ENCODE results near the gene ZC3H12D. TPM values are rescaled to one million over a fixed set of nuclear protein-coding genes. Genes with fewer than 3 reads are reported as not detected.
A peak's percentile ranks its signal among the peaks of the same experiment; 100 is the strongest.

The ZC3H12D gene
- total RNA-seq, 3 donors from 2014 or later (not counting 1 experiment from before 2014, with no cell fraction given), result 0.49 to 7.7 (median 4.1) TPM

- Mint-ChIP-seq H3K9me3 (no peaks in the 10 kb centered on the region), H3K36me3 (no peaks in the 10 kb centered on the region), H3K27me3 (ENCODE audit: low read depth in 2 of 2) (no peaks in the 10 kb centered on the region), H3K4me1 (no peaks in the 10 kb centered on the region), H3K4me3 (no peak overlapping the region), H3K27ac (no peak overlapping the region)
- Histone ChIP-seq H3K9me3 (ENCODE audit: control insufficient read depth, insufficient read depth, low read length) (no peaks in the 10 kb centered on the region), H3K36me3 (ENCODE audit: control insufficient read depth, insufficient read depth, low read length) (no peaks in the 10 kb centered on the region), H3K27ac (ENCODE audit: low read length) (no peak overlapping the region), H3K4me1 (ENCODE audit: control insufficient read depth, insufficient read depth, low read length) (no peaks in the 10 kb centered on the region), H3K4me3 (ENCODE audit: low read length) (no peak overlapping the region), H3K27me3 (ENCODE audit: control insufficient read depth, insufficient read depth, low read length) (no peaks in the 10 kb centered on the region)
- WGBS (ENCODE audit: insufficient coverage), result 93% methylated on average over 7 of the region's 7 CpGs
- TF ChIP-seq, protein P1, sequence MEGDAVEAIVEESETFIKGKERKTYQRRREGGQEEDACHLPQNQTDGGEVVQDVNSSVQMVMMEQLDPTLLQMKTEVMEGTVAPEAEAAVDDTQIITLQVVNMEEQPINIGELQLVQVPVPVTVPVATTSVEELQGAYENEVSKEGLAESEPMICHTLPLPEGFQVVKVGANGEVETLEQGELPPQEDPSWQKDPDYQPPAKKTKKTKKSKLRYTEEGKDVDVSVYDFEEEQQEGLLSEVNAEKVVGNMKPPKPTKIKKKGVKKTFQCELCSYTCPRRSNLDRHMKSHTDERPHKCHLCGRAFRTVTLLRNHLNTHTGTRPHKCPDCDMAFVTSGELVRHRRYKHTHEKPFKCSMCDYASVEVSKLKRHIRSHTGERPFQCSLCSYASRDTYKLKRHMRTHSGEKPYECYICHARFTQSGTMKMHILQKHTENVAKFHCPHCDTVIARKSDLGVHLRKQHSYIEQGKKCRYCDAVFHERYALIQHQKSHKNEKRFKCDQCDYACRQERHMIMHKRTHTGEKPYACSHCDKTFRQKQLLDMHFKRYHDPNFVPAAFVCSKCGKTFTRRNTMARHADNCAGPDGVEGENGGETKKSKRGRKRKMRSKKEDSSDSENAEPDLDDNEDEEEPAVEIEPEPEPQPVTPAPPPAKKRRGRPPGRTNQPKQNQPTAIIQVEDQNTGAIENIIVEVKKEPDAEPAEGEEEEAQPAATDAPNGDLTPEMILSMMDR (IDR thresholded peaks at IDR 0.05), result no peak
- ATAC-seq, result no peak
- intact Hi-C loops (cut with micrococcal nuclease), result no loop called here
- DNase-seq, result no peak
Measured at GRCh38 chr6:149493761-149494320, 9.0 kb upstream of the ZC3H12D start.

DNA sequence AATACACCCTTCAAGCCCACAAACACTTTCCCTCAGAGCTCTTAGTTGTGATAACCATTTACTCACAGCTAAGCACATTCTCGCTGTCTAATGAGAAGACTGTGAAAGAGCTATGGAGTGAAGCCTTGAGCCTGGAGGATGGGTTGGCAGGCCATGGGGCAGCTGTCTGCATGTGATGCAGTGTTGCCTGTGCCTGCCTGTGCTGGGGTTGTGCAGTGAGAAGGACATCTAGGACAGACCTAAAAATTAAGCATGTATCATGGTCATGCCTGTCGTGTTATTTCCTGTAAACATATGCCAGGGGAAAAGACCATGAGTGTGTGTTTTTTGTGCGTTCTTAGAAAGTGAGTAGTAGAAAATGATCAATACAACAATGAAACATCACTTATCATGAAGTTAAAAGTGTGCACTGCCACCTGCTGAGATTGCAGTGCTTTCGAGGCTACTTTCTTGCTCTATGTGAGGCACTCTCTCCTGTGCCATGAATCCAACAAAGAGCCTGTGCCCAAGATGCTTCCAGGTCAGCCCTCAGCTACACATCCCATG is 8.1 kb upstream of the ZC3H12D start:
- peak in 1 of 2 donors; percentile 36 for DNase-seq

GRCh38 chr6:149489967-149490366 is 5.2 kb upstream of the ZC3H12D start:
- Mint-ChIP-seq H3K4me1 (peaks cover 5 to 6% of the 10 kb centered on the region in 2 donors), H3K27me3 (ENCODE audit: low read depth in 2 of 2) (no peaks in the 10 kb centered on the region), H3K4me3 (no peak overlapping the region), H3K27ac (no peak overlapping the region), H3K36me3 (no peaks in the 10 kb centered on the region), H3K9me3 (no peaks in the 10 kb centered on the region)
- H3K36me3 ChIP-seq (ENCODE audit: control insufficient read depth, insufficient read depth, low read length), result no peaks in the 10 kb centered on the region
- 76% methylated on average over 4 of the region's 4 CpGs for WGBS (ENCODE audit: insufficient coverage)
- intact Hi-C loops (cut with micrococcal nuclease), result no loop called here
- H3K4me1 ChIP-seq (ENCODE audit: control insufficient read depth, insufficient read depth, low read length), result peaks cover 9% of the 10 kb centered on the region
- H3K27ac ChIP-seq (ENCODE audit: low read length), result no peak overlapping the region
- TF ChIP-seq, protein P1 (IDR thresholded peaks at IDR 0.05), result no peak
- ATAC-seq, result no peak
- H3K27me3 ChIP-seq (ENCODE audit: control insufficient read depth, insufficient read depth, low read length), result no peaks in the 10 kb centered on the region
- H3K9me3 ChIP-seq (ENCODE audit: control insufficient read depth, insufficient read depth, low read length), result no peaks in the 10 kb centered on the region
- H3K4me3 ChIP-seq (ENCODE audit: low read length), result no peak overlapping the region
- no peak for DNase-seq

More for the DNA sequence above, 8.1 kb upstream of the ZC3H12D start:
- H3K4me3 ChIP-seq (ENCODE audit: low read length), result no peak overlapping the region
- H3K4me1 Mint-ChIP-seq, result no peaks in the 10 kb centered on the region
- H3K27ac Mint-ChIP-seq, result no peak overlapping the region
- H3K36me3 ChIP-seq (ENCODE audit: control insufficient read depth, insufficient read depth, low read length), result no peaks in the 10 kb centered on the region
- H3K9me3 ChIP-seq (ENCODE audit: control insufficient read depth, insufficient read depth, low read length), result no peaks in the 10 kb centered on the region
- H3K36me3 Mint-ChIP-seq, result no peaks in the 10 kb centered on the region
- no peaks in the 10 kb centered on the region for H3K27me3 Mint-ChIP-seq (ENCODE audit: low read depth in 2 of 2)
- no peak for ATAC-seq
- 87% methylated on average over 3 of the region's 4 CpGs for WGBS (ENCODE audit: insufficient coverage)
- H3K4me3 Mint-ChIP-seq, result no peak overlapping the region
- intact Hi-C loops (cut with micrococcal nuclease), result no loop called here
- no peak overlapping the region for H3K27ac ChIP-seq (ENCODE audit: low read length)
- H3K4me1 ChIP-seq (ENCODE audit: control insufficient read depth, insufficient read depth, low read length), result no peaks in the 10 kb centered on the region
- no peaks in the 10 kb centered on the region for H3K27me3 ChIP-seq (ENCODE audit: control insufficient read depth, insufficient read depth, low read length)
- TF ChIP-seq, protein P1 (IDR thresholded peaks at IDR 0.05), result no peak
- H3K9me3 Mint-ChIP-seq, result no peaks in the 10 kb centered on the region

- peak overlapping the region; percentile 20 for H3K27ac ChIP-seq (ENCODE audit: low read length)
- H3K4me1 ChIP-seq (ENCODE audit: control insufficient read depth, insufficient read depth, low read length), result peaks cover 17% of the 10 kb centered on the region
- Mint-ChIP-seq H3K4me3 (no peak overlapping the region), H3K27ac (no peak overlapping the region), H3K4me1 (peaks cover 11 to 12% of the 10 kb centered on the region in 2 donors), H3K27me3 (ENCODE audit: low read depth in 2 of 2) (no peaks in the 10 kb centered on the region), H3K36me3 (no peaks in the 10 kb centered on the region), H3K9me3 (no peaks in the 10 kb centered on the region)
- DNase-seq (no peak), ATAC-seq (no peak)
- TF ChIP-seq, protein P1 (IDR thresholded peaks at IDR 0.05), result no peak
- H3K27me3 ChIP-seq (ENCODE audit: control insufficient read depth, insufficient read depth, low read length), result no peaks in the 10 kb centered on the region
- H3K9me3 ChIP-seq (ENCODE audit: control insufficient read depth, insufficient read depth, low read length), result no peaks in the 10 kb centered on the region
- 48% methylated on average over 3 of the region's 3 CpGs for WGBS (ENCODE audit: insufficient coverage)
- intact Hi-C loops (cut with micrococcal nuclease), result no loop called here
- H3K36me3 ChIP-seq (ENCODE audit: control insufficient read depth, insufficient read depth, low read length), result no peaks in the 10 kb centered on the region
- no peak overlapping the region for H3K4me3 ChIP-seq (ENCODE audit: low read length)
Measured at GRCh38 chr6:149488815-149489214, 4.0 kb upstream of the ZC3H12D start.
